ENCODE results near the gene MRPS9. TPM values are rescaled to one million over a fixed set of nuclear protein-coding genes. Genes with fewer than 3 reads are reported as not detected.

The MRPS9 gene
- total RNA-seq, 4 donors from 2014 or later: 12.7 to 17.5 (median 15.3) TPM

DNA sequence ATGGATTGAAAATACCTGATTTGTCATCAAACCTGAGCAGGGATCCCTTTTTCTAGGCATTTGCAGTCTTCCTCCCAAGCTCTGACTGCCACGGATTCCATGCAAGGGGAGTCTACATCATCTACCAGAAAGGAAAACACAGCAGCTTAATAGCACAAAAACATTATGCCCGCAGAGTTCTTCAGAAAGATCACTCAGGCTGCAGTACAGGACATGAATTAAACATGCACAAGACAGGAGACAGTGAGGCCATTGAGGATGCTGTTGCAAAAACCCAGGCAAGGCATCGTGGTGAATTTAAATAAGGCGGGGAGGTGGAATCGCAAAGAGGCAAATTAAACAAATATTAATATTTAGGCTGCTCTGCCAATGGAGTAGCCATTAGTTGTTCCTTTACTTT, 88.5 kb downstream of the MRPS9 start:
- no peaks in the 10 kb centered on the region for H3K9me3 ChIP-seq
- H3K4me3 ChIP-seq: no peak overlapping the region
- no peak overlapping the region for H3K27ac ChIP-seq
- H3K36me3 ChIP-seq: no peaks in the 10 kb centered on the region
- H3K27me3 ChIP-seq: peaks cover 3% of the 10 kb centered on the region
- WGBS: 89% methylated on average over 5 of the region's 5 CpGs
- no peaks in the 10 kb centered on the region for H3K4me1 ChIP-seq
- TF ChIP-seq POLR2A (IDR thresholded peaks at IDR 0.05) (no peak), EP300 (IDR thresholded peaks at IDR 0.05) (no peak), POLR2AphosphoS5 (IDR thresholded peaks at IDR 0.05) (no peak)
- TF ChIP-seq, protein P1, sequence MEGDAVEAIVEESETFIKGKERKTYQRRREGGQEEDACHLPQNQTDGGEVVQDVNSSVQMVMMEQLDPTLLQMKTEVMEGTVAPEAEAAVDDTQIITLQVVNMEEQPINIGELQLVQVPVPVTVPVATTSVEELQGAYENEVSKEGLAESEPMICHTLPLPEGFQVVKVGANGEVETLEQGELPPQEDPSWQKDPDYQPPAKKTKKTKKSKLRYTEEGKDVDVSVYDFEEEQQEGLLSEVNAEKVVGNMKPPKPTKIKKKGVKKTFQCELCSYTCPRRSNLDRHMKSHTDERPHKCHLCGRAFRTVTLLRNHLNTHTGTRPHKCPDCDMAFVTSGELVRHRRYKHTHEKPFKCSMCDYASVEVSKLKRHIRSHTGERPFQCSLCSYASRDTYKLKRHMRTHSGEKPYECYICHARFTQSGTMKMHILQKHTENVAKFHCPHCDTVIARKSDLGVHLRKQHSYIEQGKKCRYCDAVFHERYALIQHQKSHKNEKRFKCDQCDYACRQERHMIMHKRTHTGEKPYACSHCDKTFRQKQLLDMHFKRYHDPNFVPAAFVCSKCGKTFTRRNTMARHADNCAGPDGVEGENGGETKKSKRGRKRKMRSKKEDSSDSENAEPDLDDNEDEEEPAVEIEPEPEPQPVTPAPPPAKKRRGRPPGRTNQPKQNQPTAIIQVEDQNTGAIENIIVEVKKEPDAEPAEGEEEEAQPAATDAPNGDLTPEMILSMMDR (IDR thresholded peaks at IDR 0.05): no peak
- no peak for DNase-seq (ENCODE audit: low spot score in 2 of 2)

DNA sequence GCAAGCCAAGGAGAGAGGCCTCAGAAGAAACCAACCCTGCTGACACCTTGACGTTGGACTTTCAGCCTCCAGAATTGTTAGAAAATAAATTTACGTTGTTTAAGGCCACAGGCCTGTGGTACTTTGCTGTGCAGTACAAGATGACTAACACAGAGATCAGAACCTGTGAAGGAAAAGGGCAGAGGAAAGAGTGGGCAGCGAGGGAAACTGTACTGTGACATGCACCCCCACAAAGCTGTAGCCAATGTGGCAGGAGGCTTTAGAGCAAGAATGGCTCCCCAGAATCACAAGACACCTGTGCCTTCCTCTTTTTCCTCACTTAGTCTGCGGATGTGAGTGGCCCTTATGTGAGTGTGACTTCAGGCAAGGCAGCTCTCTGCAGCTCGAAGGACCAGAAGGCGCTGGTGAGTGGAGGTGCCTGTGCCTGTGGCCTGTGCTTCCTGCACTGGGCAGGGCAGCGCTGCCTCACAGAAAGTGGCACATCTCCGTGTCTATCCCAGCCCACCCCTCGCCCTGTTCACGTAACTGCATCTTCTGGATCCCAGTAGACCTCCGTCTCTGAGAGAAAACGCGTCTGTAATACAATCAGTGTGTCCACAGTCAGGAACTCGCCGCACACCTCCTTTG, 89.5 kb downstream of the MRPS9 start:
- peaks cover 3% of the 10 kb centered on the region for H3K27me3 ChIP-seq
- no peak for DNase-seq (ENCODE audit: low spot score in 2 of 2)
- H3K36me3 ChIP-seq: no peaks in the 10 kb centered on the region
- no peak overlapping the region for H3K27ac ChIP-seq
- no peak overlapping the region for H3K4me3 ChIP-seq
- TF ChIP-seq POLR2AphosphoS5 (IDR thresholded peaks at IDR 0.05) (no peak), EP300 (IDR thresholded peaks at IDR 0.05) (no peak), POLR2A (IDR thresholded peaks at IDR 0.05) (no peak)
- TF ChIP-seq, protein P1 (IDR thresholded peaks at IDR 0.05): no peak
- 91% methylated on average over 15 of the region's 15 CpGs for WGBS
- H3K9me3 ChIP-seq: no peaks in the 10 kb centered on the region
- H3K4me1 ChIP-seq: no peaks in the 10 kb centered on the region

DNA sequence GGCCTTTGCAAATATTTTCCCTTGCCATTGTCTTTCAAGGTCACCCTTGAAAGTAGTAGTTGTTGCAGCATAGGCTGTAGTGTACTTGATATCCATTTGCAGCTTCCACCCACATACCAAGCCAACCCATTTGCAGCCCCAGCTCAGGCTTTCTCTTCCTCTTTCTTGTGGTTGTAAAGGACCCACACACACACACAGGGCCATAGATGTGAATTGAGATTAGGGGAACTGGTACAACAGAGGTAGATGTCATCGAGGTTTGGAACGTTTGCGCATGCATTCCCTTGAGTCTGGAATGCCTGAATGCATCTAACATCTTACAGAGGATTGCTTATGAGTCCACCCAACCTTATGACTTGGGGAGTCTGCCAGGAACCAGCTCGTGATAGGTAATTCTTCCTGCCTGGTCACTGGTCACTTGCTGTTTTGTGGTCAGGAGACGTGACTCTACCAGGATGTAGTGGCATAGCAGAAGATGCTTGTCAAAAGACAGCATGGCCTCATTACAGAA, 91.9 kb downstream of the MRPS9 start:
- Histone ChIP-seq H3K27me3 (peaks cover 3% of the 10 kb centered on the region), H3K4me1 (no peaks in the 10 kb centered on the region), H3K36me3 (no peaks in the 10 kb centered on the region), H3K27ac (no peak overlapping the region), H3K9me3 (no peaks in the 10 kb centered on the region), H3K4me3 (no peak overlapping the region)
- DNase-seq (ENCODE audit: low spot score in 2 of 2): no peak
- TF ChIP-seq, protein P1 (IDR thresholded peaks at IDR 0.05): no peak
- TF ChIP-seq POLR2A (IDR thresholded peaks at IDR 0.05) (no peak), EP300 (IDR thresholded peaks at IDR 0.05) (no peak), POLR2AphosphoS5 (IDR thresholded peaks at IDR 0.05) (no peak)
- WGBS: 90% methylated on average over 5 of the region's 5 CpGs

DNA sequence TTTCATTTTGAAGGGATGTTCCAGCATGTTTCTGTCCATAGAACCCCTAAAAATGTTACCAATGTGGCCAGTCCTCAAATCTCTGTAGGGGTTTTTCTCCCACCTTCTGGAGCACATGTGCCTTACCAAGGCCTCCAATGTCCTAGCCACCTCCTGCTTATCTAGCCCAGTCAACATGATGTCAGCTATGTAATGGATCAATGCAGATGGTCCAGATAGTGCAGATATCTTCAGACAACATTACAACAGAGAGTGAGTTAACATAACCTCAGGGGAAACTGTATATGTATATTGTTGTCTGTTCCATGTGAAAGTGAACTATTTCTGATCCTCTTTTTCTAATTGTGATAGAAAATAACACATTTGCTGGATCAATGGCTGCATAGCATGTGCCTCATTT, 92.7 kb downstream of the MRPS9 start:
- Histone ChIP-seq H3K9me3 (no peaks in the 10 kb centered on the region), H3K4me1 (no peaks in the 10 kb centered on the region), H3K27ac (no peak overlapping the region), H3K4me3 (no peak overlapping the region), H3K27me3 (peaks cover 3% of the 10 kb centered on the region), H3K36me3 (no peaks in the 10 kb centered on the region)
- no peak for DNase-seq (ENCODE audit: low spot score in 2 of 2)
- TF ChIP-seq POLR2AphosphoS5 (IDR thresholded peaks at IDR 0.05) (no peak), EP300 (IDR thresholded peaks at IDR 0.05) (no peak), POLR2A (IDR thresholded peaks at IDR 0.05) (no peak)
- TF ChIP-seq, protein P1 (IDR thresholded peaks at IDR 0.05): no peak

DNA sequence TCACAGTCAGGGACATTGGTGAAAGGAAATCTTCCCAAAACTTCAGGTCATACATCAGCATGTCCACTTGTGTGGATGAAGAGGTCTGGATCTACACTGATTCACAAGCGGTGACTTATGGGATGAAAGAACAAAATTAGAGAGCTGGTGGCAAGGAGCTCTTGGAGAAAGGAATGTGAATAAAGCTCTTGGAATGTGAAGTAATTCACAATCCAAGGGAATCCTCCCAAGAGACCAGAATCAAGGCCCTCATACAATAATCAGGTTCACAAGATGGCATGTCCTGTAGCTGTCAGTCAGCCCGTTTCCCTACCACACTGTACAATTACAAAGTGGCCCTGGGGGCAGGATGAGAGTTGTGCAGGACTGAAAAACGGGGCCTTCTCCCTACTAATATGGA, 96.2 kb downstream of the MRPS9 start:
- H3K36me3 ChIP-seq: no peaks in the 10 kb centered on the region
- no peaks in the 10 kb centered on the region for H3K9me3 ChIP-seq
- no peak for TF ChIP-seq POLR2A (IDR thresholded peaks at IDR 0.05)
- TF ChIP-seq EP300 (IDR thresholded peaks at IDR 0.05): no peak
- TF ChIP-seq POLR2AphosphoS5 (IDR thresholded peaks at IDR 0.05): no peak
- TF ChIP-seq, protein P1 (IDR thresholded peaks at IDR 0.05): no peak
- H3K27me3 ChIP-seq: no peaks in the 10 kb centered on the region
- H3K4me1 ChIP-seq: peaks cover 7% of the 10 kb centered on the region
- WGBS: 67% methylated on average over 3 of the region's 3 CpGs
- no peak overlapping the region for H3K4me3 ChIP-seq
- no peak for DNase-seq (ENCODE audit: low spot score in 2 of 2)
- H3K27ac ChIP-seq: no peak overlapping the region

All from suprapubic skin (tissue), 4 donors.